HCT116 (cell line): ENCODE results near the gene TMEM47. TPM values are rescaled to one million over a fixed set of nuclear protein-coding genes. Genes with fewer than 3 reads are reported as not detected.

Experiments
- ATAC-seq: fragments of 200-7000 bp; cut with Tn5 transposase; 2 replicates; pipeline ENCODE4 v1.9.1; 2020; ENCODE audit warnings: mild to moderate bottlenecking, moderate library complexity
- BruUV-seq: library from RNA; stranded (reverse); fragments of 400-500 nt; replicated peaks from 2 replicates; lab custom pipeline; 2021; lab: Mats Ljungman, UMichigan
- CTCF ChIA-PET: fragments of 300-600 bp; sonication (Branson Sonifier 250); formaldehyde crosslinking; loops from one replicate; lab custom pipeline; 2021; ENCODE audit warnings: antibody characterized with exemption; lab: Charles Lee
- POLR2A ChIA-PET: fragments of 300-600, 350-600 bp; sonication (Branson Sonifier 250); formaldehyde crosslinking; loops from one replicate; lab custom pipeline; 2021; ENCODE audit warnings: antibody characterized with exemption; lab: Charles Lee
- RAD21 ChIA-PET, 2 experiments: fragments of 300-600 bp; sonication (Branson Sonifier 250); formaldehyde crosslinking; loops; one replicate each; lab custom pipeline; 2023; ENCODE audit warnings: low total read pairs in 2 of 2; ENCODE audit not compliant: uncharacterized antibody in 2 of 2, unreplicated experiment in 2 of 2, low non-redundant PET in 1 of 2; lab: Charles Lee
- DNase-seq: peaks from one replicate; pipeline ENCODE4 v3.0.0-alpha.2; 2010; ENCODE audit warnings: low read depth, low spot score
- H2AFZ ChIP-seq: fragments of 200-600 bp; shearing (Covaris generic), sonication (generic); 2 replicates; pipeline ENCODE4 v1.6.1; 2017; ENCODE audit warnings: low read depth, mixed run types, mixed read lengths, antibody characterized with exemption, low read length; ENCODE audit not compliant: poor library complexity, severe bottlenecking
- H3K27ac ChIP-seq: 2 replicates; pipeline ENCODE4 v1.5.1; 2012; ENCODE audit warnings: low read depth, low read length
- H3K27me3 ChIP-seq: fragments of 200-600 bp; sonication (generic); 2 replicates; pipeline ENCODE4 v1.6.1; 2016; ENCODE audit warnings: mixed run types, low read length, mixed read lengths; ENCODE audit not compliant: insufficient read depth
- H3K36me3 ChIP-seq, 2 experiments: fragments of 200-500 bp in 1 of 2; fragments of 200-600 bp in 1 of 2; sonication (Bioruptor generic) in 1 of 2; sonication (generic) in 1 of 2; 2 replicates each; pipeline versions ENCODE4 v1.5.1 to v1.6.1; 2014 to 2016; ENCODE audit warnings: low read length in 2 of 2, inconsistent platforms in 1 of 2, mixed read lengths in 1 of 2, mixed run types in 1 of 2; ENCODE audit not compliant: insufficient read depth in 2 of 2, control insufficient read depth in 1 of 2
- H3K4me1 ChIP-seq, 2 experiments: fragments of 200-600 bp in 1 of 2; sonication (generic) in 1 of 2; 2 replicates each; pipeline versions ENCODE4 v1.5.1 to v1.6.1; 2012 to 2017; ENCODE audit warnings: low read length in 2 of 2, inconsistent platforms in 1 of 2, mild to moderate bottlenecking in 1 of 2, mixed read lengths in 1 of 2, mixed run types in 1 of 2, moderate library complexity in 1 of 2; ENCODE audit not compliant: insufficient read depth in 2 of 2, control insufficient read depth in 1 of 2
- H3K4me2 ChIP-seq: fragments of 200-600 bp; sonication (generic); 2 replicates; pipeline ENCODE4 v1.6.1; 2017; ENCODE audit warnings: mixed run types, low read length, mixed read lengths
- H3K4me3 ChIP-seq, 2 experiments: fragments of 200-600 bp in 1 of 2; sonication (generic) in 1 of 2; replicated peaks in 1 of 2; 2 replicates each; pipeline ENCODE4 v1.5.1; 2011 to 2016; ENCODE audit warnings: low read length in 2 of 2, control low read depth in 1 of 2, low read depth in 1 of 2, mild to moderate bottlenecking in 1 of 2, mixed read lengths in 1 of 2, mixed run types in 1 of 2
- H3K79me2 ChIP-seq: fragments of 200-600 bp; sonication (generic); 2 replicates; pipeline ENCODE4 v1.6.1; 2017; ENCODE audit warnings: mild to moderate bottlenecking, mixed run types, low read length, moderate library complexity, mixed read lengths; ENCODE audit not compliant: insufficient read depth
- H3K9ac ChIP-seq: fragments of 200-600 bp; sonication (generic); 2 replicates; pipeline ENCODE4 v1.6.1; 2016; ENCODE audit warnings: low read length, mixed read lengths
- H3K9me2 ChIP-seq: fragments of 200-600 bp; sonication (generic), shearing (Covaris generic); 2 replicates; pipeline ENCODE4 v1.6.1; 2017; ENCODE audit warnings: mixed run types, mild to moderate bottlenecking, moderate library complexity; ENCODE audit not compliant: insufficient read depth
- H3K9me3 ChIP-seq, 2 experiments: fragments of 200-500 bp in 1 of 2; fragments of 200-600 bp in 1 of 2; sonication (Bioruptor generic) in 1 of 2; sonication (generic) in 1 of 2; 2 replicates each; pipeline ENCODE4 v1.6.1; 2014 to 2017; ENCODE audit warnings: low read length in 2 of 2, mixed read lengths in 2 of 2, inconsistent platforms in 1 of 2, low read depth in 1 of 2, mild to moderate bottlenecking in 1 of 2, mixed run types in 1 of 2, moderate library complexity in 1 of 2; ENCODE audit not compliant: control insufficient read depth in 1 of 2, insufficient read depth in 1 of 2
- H4K20me1 ChIP-seq: fragments of 200-600 bp; sonication (generic), shearing (Covaris generic); 2 replicates; pipeline ENCODE4 v1.6.1; 2017; ENCODE audit warnings: mixed run types, mild to moderate bottlenecking, moderate library complexity; ENCODE audit not compliant: insufficient read depth
- CBX3 ChIP-seq: IDR thresholded peaks from 2 replicates; pipeline ENCODE4 v1.6.1; 2012; ENCODE audit warnings: low read depth
- EGR1 ChIP-seq: IDR thresholded peaks from 2 replicates; pipeline ENCODE4 v1.6.1; 2012; ENCODE audit warnings: low read depth
- ELF1 ChIP-seq: IDR thresholded peaks from 2 replicates; pipeline ENCODE4 v1.6.1; 2012; ENCODE audit warnings: low read depth, borderline replicate concordance
- FOSL1 ChIP-seq: IDR thresholded peaks from 2 replicates; pipeline ENCODE4 v1.6.1; 2012; ENCODE audit warnings: low read depth
- JUND ChIP-seq: IDR thresholded peaks from 2 replicates; pipeline ENCODE4 v1.6.1; 2012
- POLR2A ChIP-seq: IDR thresholded peaks from 2 replicates; pipeline ENCODE4 v1.7.0; 2011; ENCODE audit warnings: borderline replicate concordance; ENCODE audit not compliant: insufficient read depth, insufficient read length; ENCODE audit errors: extremely low read depth
- RAD21 ChIP-seq: IDR thresholded peaks from 2 replicates; pipeline ENCODE4 v1.6.1; 2012; ENCODE audit warnings: low read depth, mild to moderate bottlenecking
- SIN3A ChIP-seq: IDR thresholded peaks from 2 replicates; pipeline ENCODE4 v1.6.1; 2012; ENCODE audit warnings: low read depth
- SRF ChIP-seq: IDR thresholded peaks from 2 replicates; pipeline ENCODE4 v1.6.1; 2012; ENCODE audit warnings: low read depth
- TCF7L2 ChIP-seq: IDR thresholded peaks from 2 replicates; pipeline ENCODE4 v1.7.0; 2011; ENCODE audit warnings: borderline replicate concordance, inconsistent platforms; ENCODE audit not compliant: insufficient read depth, insufficient read length; ENCODE audit errors: extremely low read depth
- ZFX ChIP-seq: fragments of 450-650 bp; IDR thresholded peaks from 2 replicates; pipeline ENCODE4 v1.6.1; 2017
- intact Hi-C: fragments of 100-400 bp; cut with micrococcal nuclease; formaldehyde crosslinking; loops from 2 replicates; pipeline ENCODE4 v1.10.0; 2022
- total RNA-seq: library from RNA; stranded (reverse); gene quantifications from one replicate; pipeline ENCODE4 v1.2.1, GENCODE V29; 2021; ENCODE audit not compliant: unreplicated experiment
- TF ChIP-seq, protein P1 (sequence below): IDR thresholded peaks from 2 replicates; pipeline ENCODE4 v1.6.1; 2012
- TF ChIP-seq, protein P2 (sequence below): IDR thresholded peaks from 2 replicates; pipeline ENCODE4 v1.6.1; 2012
- TF ChIP-seq, protein P3 (sequence below), 3 experiments: fragments of 200-600 bp in 1 of 3; sonication (generic) in 1 of 3; IDR thresholded peaks in 2 of 3; conservative IDR thresholded peaks in 1 of 3; 2 replicates each; pipeline ENCODE4 v1.5.1; 2012 to 2017; ENCODE audit warnings: low read depth in 2 of 3, low read length in 2 of 3, antibody characterized with exemption in 1 of 3, borderline replicate concordance in 1 of 3, control low read depth in 1 of 3, mild to moderate bottlenecking in 1 of 3, mixed read lengths in 1 of 3, mixed run types in 1 of 3, moderate library complexity in 1 of 3; ENCODE audit not compliant: insufficient read depth in 1 of 3

The TMEM47 gene
- total RNA-seq, 1 experiment from 2014 or later: 0.10 TPM

DNA sequence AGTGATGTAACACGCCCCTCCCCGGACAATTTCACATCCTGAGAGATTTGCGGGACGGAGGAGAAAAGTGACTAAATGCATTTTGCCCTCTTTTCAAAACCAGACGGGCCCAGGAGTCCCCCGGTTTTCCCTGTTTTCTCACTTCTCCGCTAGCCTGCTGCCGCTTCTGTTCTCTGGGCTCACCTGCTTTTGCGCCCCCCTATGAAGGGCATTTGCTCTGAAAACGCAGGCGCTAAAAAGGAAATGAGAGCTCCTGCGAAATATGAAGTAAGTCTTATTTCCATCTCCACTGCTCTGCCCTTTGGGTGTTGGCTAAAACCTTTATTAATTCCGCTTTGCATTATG is 613 bp upstream of the TMEM47 start (continued):
- no peak for TF ChIP-seq POLR2A
- TF ChIP-seq, protein P1, sequence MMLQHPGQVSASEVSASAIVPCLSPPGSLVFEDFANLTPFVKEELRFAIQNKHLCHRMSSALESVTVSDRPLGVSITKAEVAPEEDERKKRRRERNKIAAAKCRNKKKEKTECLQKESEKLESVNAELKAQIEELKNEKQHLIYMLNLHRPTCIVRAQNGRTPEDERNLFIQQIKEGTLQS: no peak

DNA sequence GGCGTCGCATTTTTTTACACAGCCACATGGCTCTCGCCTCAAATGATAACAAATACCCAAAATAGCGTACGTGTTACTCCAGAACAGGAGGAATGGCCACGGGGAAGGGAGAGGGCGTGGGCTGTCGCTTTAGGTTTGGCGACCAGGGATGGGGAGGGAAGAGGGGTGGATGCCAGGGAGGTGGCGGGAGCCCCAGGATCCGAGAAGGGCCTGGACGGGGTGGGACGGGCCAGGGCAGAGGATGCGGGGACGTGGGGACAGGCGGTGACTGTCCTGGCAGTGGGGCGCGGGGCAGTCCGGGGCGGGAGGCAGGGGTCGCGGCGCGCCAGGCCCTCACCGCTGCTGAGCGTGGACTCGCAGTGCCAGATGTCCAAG is 631 bp downstream of the TMEM47 start:
- Histone ChIP-seq H4K20me1 (no peaks in the 10 kb centered on the region), H3K9me3 (no peaks in the 10 kb centered on the region), H3K79me2 (no peaks in the 10 kb centered on the region), H3K4me2 (no peak overlapping the region), H3K9ac (no peak overlapping the region), H3K27me3 (no peaks in the 10 kb centered on the region), H3K4me3 (no peak overlapping the region), H3K36me3 (no peaks in the 10 kb centered on the region), H3K4me1 (no peaks in the 10 kb centered on the region), H3K9me2 (no peaks in the 10 kb centered on the region), H3K27ac (no peak overlapping the region), H2AFZ (no peak overlapping the region)
- intact Hi-C loops: no loop called here
- no peak for ATAC-seq
- POLR2A ChIA-PET: no interaction called here
- no TSS peak for BruUV-seq
- DNase-seq: no peak
- TF ChIP-seq RAD21: no peak
- TF ChIP-seq CBX3: no peak
- TF ChIP-seq FOSL1: no peak
- TF ChIP-seq SIN3A: no peak
- TF ChIP-seq, protein P2, sequence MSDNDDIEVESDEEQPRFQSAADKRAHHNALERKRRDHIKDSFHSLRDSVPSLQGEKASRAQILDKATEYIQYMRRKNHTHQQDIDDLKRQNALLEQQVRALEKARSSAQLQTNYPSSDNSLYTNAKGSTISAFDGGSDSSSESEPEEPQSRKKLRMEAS: no peak
- CTCF ChIA-PET: no interaction called here
- RAD21 ChIA-PET: no interaction called here

DNA sequence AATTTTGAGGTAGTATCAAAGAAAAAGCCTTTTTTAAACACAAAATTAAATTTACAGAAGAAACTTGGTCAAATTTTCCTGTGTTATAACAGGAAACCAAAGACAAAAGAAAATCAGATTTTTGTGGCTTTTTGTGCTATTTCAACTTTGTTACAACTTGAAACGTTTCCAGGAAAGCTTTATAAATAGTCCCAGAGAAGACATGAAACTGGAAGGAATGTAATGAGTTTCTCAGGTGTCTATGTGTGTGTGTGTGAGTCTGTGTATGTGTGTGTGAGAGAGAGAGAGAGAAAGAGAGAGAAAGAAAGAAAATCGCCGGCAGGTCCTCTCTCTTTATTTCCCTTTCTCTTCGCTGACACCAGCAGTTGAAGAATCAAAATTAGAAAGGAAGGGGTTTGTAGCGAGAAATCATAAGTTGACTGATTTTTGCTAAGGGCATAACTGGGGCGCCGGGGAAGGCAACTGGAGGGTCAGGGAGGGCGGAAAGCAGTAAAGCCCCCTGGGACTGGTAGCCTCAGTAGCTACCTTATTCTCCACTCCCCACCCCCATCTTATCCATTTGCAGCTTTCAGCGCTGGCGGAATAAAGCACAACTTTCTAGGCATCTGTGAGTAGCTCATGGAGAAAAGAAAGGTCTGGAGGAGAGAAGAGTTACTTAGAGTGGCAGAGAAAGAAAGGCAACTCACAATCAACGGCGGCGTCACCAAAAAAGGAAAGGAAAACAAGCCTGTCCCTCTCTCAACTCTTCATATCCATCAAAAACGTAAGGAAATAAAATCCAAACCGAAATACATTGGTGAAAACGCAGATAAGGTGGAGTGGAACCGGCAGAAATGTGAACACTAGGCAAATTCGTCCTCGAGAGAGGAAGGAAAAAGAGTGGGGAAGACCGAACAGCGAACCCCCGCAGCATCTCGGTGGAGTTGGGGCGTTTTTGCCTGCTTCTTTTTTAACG is 1.3 kb downstream of the TMEM47 start:
- no peak overlapping the region for H3K9ac ChIP-seq
- ChIA-PET RAD21 (no interaction called here), POLR2A (no interaction called here), CTCF (no interaction called here)
- H3K79me2 ChIP-seq: no peaks in the 10 kb centered on the region
- BruUV-seq: no TSS peak
- no peaks in the 10 kb centered on the region for H3K27me3 ChIP-seq
- no peak for ATAC-seq
- no peaks in the 10 kb centered on the region for H4K20me1 ChIP-seq
- intact Hi-C loops: no loop called here
- H3K9me3 ChIP-seq: no peaks in the 10 kb centered on the region
- H3K27ac ChIP-seq: no peak overlapping the region
- no peaks in the 10 kb centered on the region for H3K4me1 ChIP-seq
- no peak for DNase-seq
- H3K9me2 ChIP-seq: no peaks in the 10 kb centered on the region
- H3K4me2 ChIP-seq: no peak overlapping the region
- no peak overlapping the region for H3K4me3 ChIP-seq
- H2AFZ ChIP-seq: no peak overlapping the region
- no peaks in the 10 kb centered on the region for H3K36me3 ChIP-seq
- TF ChIP-seq JUND: no peak
- no peak for TF ChIP-seq SRF
- no peak for TF ChIP-seq ELF1
- no peak for TF ChIP-seq POLR2A
- TF ChIP-seq EGR1: no peak
- no peak for TF ChIP-seq TCF7L2
- TF ChIP-seq, protein P3, sequence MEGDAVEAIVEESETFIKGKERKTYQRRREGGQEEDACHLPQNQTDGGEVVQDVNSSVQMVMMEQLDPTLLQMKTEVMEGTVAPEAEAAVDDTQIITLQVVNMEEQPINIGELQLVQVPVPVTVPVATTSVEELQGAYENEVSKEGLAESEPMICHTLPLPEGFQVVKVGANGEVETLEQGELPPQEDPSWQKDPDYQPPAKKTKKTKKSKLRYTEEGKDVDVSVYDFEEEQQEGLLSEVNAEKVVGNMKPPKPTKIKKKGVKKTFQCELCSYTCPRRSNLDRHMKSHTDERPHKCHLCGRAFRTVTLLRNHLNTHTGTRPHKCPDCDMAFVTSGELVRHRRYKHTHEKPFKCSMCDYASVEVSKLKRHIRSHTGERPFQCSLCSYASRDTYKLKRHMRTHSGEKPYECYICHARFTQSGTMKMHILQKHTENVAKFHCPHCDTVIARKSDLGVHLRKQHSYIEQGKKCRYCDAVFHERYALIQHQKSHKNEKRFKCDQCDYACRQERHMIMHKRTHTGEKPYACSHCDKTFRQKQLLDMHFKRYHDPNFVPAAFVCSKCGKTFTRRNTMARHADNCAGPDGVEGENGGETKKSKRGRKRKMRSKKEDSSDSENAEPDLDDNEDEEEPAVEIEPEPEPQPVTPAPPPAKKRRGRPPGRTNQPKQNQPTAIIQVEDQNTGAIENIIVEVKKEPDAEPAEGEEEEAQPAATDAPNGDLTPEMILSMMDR (IDR thresholded peaks at IDR 0.05 in 2 of 3, conservative IDR thresholded peaks at IDR 0.05 in 1 of 3; ENCODE audit: borderline replicate concordance in 1 of 3, insufficient read depth in 1 of 3, low read depth in 2 of 3, low read length in 2 of 3): no peak
- no peak for TF ChIP-seq ZFX
- no peak for TF ChIP-seq SIN3A
- no peak for TF ChIP-seq FOSL1
